Mucosa of stomach (tissue), 1 donor: Measurements from ENCODE around the gene SETSIP.
"Not testable (repeated sequence)": the region's sequence is repeated elsewhere in the genome, so short reads cannot be mapped to it uniquely, and the experiment has no call there.

ENCODE experiments used
- H3K27me3 ChIP-seq: one replicate; pipeline ENCODE4 v1.7.0; 2013; ENCODE audit warnings: mild to moderate bottlenecking, low read length; ENCODE audit not compliant: control insufficient read depth, insufficient read depth
- H3K36me3 ChIP-seq: one replicate; pipeline ENCODE4 v1.7.0; 2013; ENCODE audit warnings: low read length; ENCODE audit not compliant: control insufficient read depth, insufficient read depth
- H3K4me1 ChIP-seq: one replicate; pipeline ENCODE4 v1.7.0; 2013; ENCODE audit warnings: mild to moderate bottlenecking, low read length; ENCODE audit not compliant: control insufficient read depth, insufficient read depth
- H3K4me3 ChIP-seq: one replicate; pipeline ENCODE4 v1.7.0; 2013; ENCODE audit warnings: low read length
- H3K9ac ChIP-seq: one replicate; pipeline ENCODE4 v1.7.0; 2013; ENCODE audit warnings: mild to moderate bottlenecking, low read length, moderate library complexity
- H3K9me3 ChIP-seq: one replicate; pipeline ENCODE4 v1.7.0; 2013; ENCODE audit warnings: mild to moderate bottlenecking, low read length, moderate library complexity; ENCODE audit not compliant: control insufficient read depth
- donor health status: Pancreatic carcinoma.

The SETSIP gene

GRCh38 chr1:92043621-92044020, 31.6 kb downstream of the SETSIP start:
- H3K27me3 ChIP-seq, result no peaks in the 10 kb centered on the region
- no peak overlapping the region for H3K9ac ChIP-seq
- H3K4me1 ChIP-seq, result no peaks in the 10 kb centered on the region
- H3K9me3 ChIP-seq, result no peaks in the 10 kb centered on the region
- H3K4me3 ChIP-seq, result no peak overlapping the region
- H3K36me3 ChIP-seq, result no peaks in the 10 kb centered on the region

GRCh38 chr1:92040971-92041370, 34.2 kb downstream of the SETSIP start:
- Histone ChIP-seq H3K9me3 (no peaks in the 10 kb centered on the region), H3K9ac (no peak overlapping the region), H3K4me1 (no peaks in the 10 kb centered on the region), H3K36me3 (no peaks in the 10 kb centered on the region), H3K27me3 (no peaks in the 10 kb centered on the region), H3K4me3 (no peak overlapping the region)

- Histone ChIP-seq H3K9me3 (no peaks in the 10 kb centered on the region), H3K4me3 (no peak overlapping the region)
Observed at GRCh38 chr1:92038695-92039346, 36.4 kb downstream of the SETSIP start.

GRCh38 chr1:92037400-92037799, 37.8 kb downstream of the SETSIP start:
- no peak overlapping the region for H3K4me3 ChIP-seq
- no peak overlapping the region for H3K9ac ChIP-seq
- H3K36me3 ChIP-seq, result no peaks in the 10 kb centered on the region
- H3K4me1 ChIP-seq, result no peaks in the 10 kb centered on the region
- H3K27me3 ChIP-seq, result no peaks in the 10 kb centered on the region
- no peaks in the 10 kb centered on the region for H3K9me3 ChIP-seq

More at GRCh38 chr1:92038695-92039346, 36.4 kb downstream of the SETSIP start:
- H3K9ac ChIP-seq, result no peak overlapping the region
- no peaks in the 10 kb centered on the region for H3K4me1 ChIP-seq
- no peaks in the 10 kb centered on the region for H3K27me3 ChIP-seq
- no peaks in the 10 kb centered on the region for H3K36me3 ChIP-seq

GRCh38 chr1:92031281-92032110, 43.7 kb downstream of the SETSIP start:
- Histone ChIP-seq H3K36me3 (no peaks in the 10 kb centered on the region), H3K9me3 (no peaks in the 10 kb centered on the region), H3K4me1 (no peaks in the 10 kb centered on the region), H3K9ac (no peak overlapping the region), H3K4me3 (no peak overlapping the region), H3K27me3 (peaks cover 17% of the 10 kb centered on the region)

- Histone ChIP-seq H3K36me3 (no peaks in the 10 kb centered on the region), H3K9ac (peak overlapping the region; percentile 44), H3K9me3 (no peaks in the 10 kb centered on the region), H3K4me3 (no peak overlapping the region), H3K4me1 (no peaks in the 10 kb centered on the region), H3K27me3 (peaks cover 17% of the 10 kb centered on the region)
Observed at GRCh38 chr1:92030656-92031107, 44.5 kb downstream of the SETSIP start.

GRCh38 chr1:92029241-92029922, 45.8 kb downstream of the SETSIP start:
- H3K9ac ChIP-seq, result no peak overlapping the region
- no peaks in the 10 kb centered on the region for H3K9me3 ChIP-seq
- no peaks in the 10 kb centered on the region for H3K36me3 ChIP-seq
- H3K4me3 ChIP-seq, result no peak overlapping the region
- peaks cover 17% of the 10 kb centered on the region for H3K27me3 ChIP-seq
- H3K4me1 ChIP-seq, result no peaks in the 10 kb centered on the region

GRCh38 chr1:92026806-92027205, 48.4 kb downstream of the SETSIP start:
- Histone ChIP-seq H3K9ac (no peak overlapping the region), H3K4me3 (no peak overlapping the region), H3K36me3 (no peaks in the 10 kb centered on the region), H3K27me3 (peaks cover 17% of the 10 kb centered on the region), H3K4me1 (no peaks in the 10 kb centered on the region), H3K9me3 (no peaks in the 10 kb centered on the region)

- H3K9ac ChIP-seq, H3K36me3 ChIP-seq, H3K4me1 ChIP-seq, H3K4me3 ChIP-seq, H3K9me3 ChIP-seq: not testable (repeated sequence)
- peaks cover 13% of the 10 kb centered on the region for H3K27me3 ChIP-seq
Observed at GRCh38 chr1:92026042-92026441, 49.2 kb downstream of the SETSIP start.
